Measurements from ENCODE around the gene RUNX3.

The RUNX3 gene

GRCh38 chr1:24871306-24871901 lies 58.7 kb downstream of the RUNX3 start:
- Histone ChIP-seq H3K9ac (ENCODE audit: low read length) (no peak overlapping the region), H3K4me1 (ENCODE audit: control insufficient read depth in 1 of 2, insufficient read depth in 2 of 2, low read length in 2 of 2) (no peaks in the 10 kb centered on the region), H3K36me3 (ENCODE audit: control insufficient read depth in 1 of 2, insufficient read depth in 2 of 2, low read length in 2 of 2) (no peaks in the 10 kb centered on the region), H3K79me2 (ENCODE audit: control insufficient read depth, insufficient read depth, low read length, poor library complexity) (no peaks in the 10 kb centered on the region), H3K9me3 (ENCODE audit: insufficient read depth, low read depth, low read length) (no peaks in the 10 kb centered on the region), H2BK120ac (ENCODE audit: insufficient read depth, low read length, poor library complexity) (no peak overlapping the region), H3K4me2 (ENCODE audit: low read length) (no peak overlapping the region), H3K79me1 (ENCODE audit: low read length) (no peaks in the 10 kb centered on the region), H4K8ac (ENCODE audit: low read depth, low read length) (no peak overlapping the region), H3K4ac (ENCODE audit: low read depth, low read length) (no peak overlapping the region), H2BK5ac (ENCODE audit: low read depth, low read length, poor library complexity) (no peak overlapping the region), H3K14ac (ENCODE audit: low read length) (no peak overlapping the region), H3K27ac (ENCODE audit: low read depth, low read length) (no peak overlapping the region), H3K27me3 (ENCODE audit: insufficient read depth, low read length) (no peaks in the 10 kb centered on the region), H2BK12ac (ENCODE audit: low read length) (no peak overlapping the region), H4K91ac (ENCODE audit: low read depth, low read length) (no peak overlapping the region), H3K23ac (ENCODE audit: low read length) (no peak overlapping the region), H3K4me3 (ENCODE audit: low read depth, low read length) (no peak overlapping the region), H2AK5ac (ENCODE audit: low read length) (no peak overlapping the region), H3K18ac (ENCODE audit: low read length) (no peak overlapping the region), H2AFZ (ENCODE audit: insufficient read depth, low read length, poor library complexity) (no peak overlapping the region), H4K12ac (ENCODE audit: low read depth, low read length) (no peak overlapping the region)
- WGBS (ENCODE audit: extremely low coverage, insufficient coverage, insufficient read length): no CpG with 5 or more reads among the region's 11 CpGs
- DNase-seq: no peak

DNA sequence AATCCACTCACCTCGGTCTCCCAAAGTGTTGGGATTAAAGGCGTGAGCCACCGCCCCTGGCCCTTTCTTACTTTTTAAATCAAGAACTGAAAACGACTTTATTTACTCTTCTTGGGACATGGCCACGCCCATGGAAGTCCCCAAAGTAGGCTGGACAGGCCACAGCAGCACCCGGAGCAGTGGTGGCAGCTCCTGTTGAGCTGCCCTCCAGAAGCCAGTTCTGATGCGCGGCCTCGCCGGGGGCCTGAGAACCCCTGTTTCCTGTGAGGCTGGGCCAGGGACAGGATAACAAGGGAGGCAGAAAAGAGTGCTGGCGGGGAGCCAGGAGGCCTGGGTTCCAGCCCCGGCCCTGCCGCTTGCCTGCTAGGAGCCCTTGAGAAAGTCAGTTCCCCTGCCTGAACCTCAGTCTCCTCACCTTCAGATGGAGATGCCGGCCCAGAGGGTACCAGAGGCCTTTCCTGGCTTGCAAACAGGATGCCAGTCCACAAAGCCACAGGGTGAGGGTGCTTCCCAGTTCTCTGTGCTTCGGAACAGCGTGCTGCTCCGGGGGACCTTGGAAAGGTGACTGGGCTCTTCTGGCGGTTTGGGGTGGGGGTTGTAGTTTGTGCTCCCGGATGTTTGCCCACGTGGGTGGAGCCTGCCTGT lies 59.4 kb downstream of the RUNX3 start:
- Histone ChIP-seq H2BK5ac (ENCODE audit: low read depth, low read length, poor library complexity) (no peak overlapping the region), H3K4me2 (ENCODE audit: low read length) (no peak overlapping the region), H3K4me1 (ENCODE audit: control insufficient read depth in 1 of 2, insufficient read depth in 2 of 2, low read length in 2 of 2) (no peaks in the 10 kb centered on the region)

DNA sequence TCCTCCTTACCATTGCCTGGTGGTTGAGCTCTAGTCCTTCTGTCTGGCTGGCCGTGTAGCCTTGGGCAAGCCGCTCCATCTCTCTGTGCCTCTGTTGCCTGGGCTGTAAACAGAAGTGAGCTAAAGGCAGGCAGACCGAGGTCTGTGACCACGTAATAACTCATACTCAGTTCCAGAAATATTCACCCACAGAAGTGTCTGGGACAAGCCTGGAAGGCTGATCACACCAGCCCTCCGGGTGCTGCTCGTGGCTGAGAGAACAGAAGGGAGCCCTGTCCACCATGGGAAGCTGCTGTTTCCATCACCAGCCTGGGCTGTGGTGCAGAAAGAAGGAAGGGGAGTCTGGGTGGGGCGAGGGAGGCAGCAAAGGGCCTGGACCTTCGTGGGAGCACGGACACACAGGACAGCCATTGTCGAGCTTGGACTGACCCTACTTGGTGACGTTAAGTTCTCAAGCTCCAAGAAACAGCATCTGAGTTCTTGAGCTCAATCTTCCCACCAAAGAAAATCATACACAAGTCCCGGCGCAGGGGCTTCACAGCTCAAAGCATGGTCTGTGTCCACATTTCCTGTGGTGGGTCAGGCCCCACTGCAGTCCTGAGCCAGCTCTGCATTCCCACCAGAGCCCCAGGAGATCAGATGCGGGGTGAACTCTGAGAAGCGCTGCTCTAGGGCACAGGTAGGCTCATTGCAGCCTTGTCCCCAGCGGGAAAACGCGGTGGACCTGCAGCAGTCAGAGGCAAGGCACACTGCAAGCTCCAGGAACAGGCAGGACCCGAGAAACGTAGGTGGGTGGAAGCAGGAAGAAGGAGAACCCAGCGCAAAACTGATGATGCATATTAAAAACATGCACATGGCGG lies 61.8 kb downstream of the RUNX3 start:
- no peak overlapping the region for H2BK12ac ChIP-seq (ENCODE audit: low read length)
- H3K79me2 ChIP-seq (ENCODE audit: control insufficient read depth, insufficient read depth, low read length, poor library complexity): no peaks in the 10 kb centered on the region
- H4K12ac ChIP-seq (ENCODE audit: low read depth, low read length): no peak overlapping the region
- H3K18ac ChIP-seq (ENCODE audit: low read length): no peak overlapping the region
- no peak overlapping the region for H3K4ac ChIP-seq (ENCODE audit: low read depth, low read length)
- no peaks in the 10 kb centered on the region for H3K9me3 ChIP-seq (ENCODE audit: insufficient read depth, low read depth, low read length)
- no peaks in the 10 kb centered on the region for H3K27me3 ChIP-seq (ENCODE audit: insufficient read depth, low read length)
- H3K79me1 ChIP-seq (ENCODE audit: low read length): no peaks in the 10 kb centered on the region
- no peak overlapping the region for H3K4me2 ChIP-seq (ENCODE audit: low read length)
- H3K27ac ChIP-seq (ENCODE audit: low read depth, low read length): no peak overlapping the region
- no peak for DNase-seq
- H2AK5ac ChIP-seq (ENCODE audit: low read length): no peak overlapping the region
- no peak overlapping the region for H3K9ac ChIP-seq (ENCODE audit: low read length)
- H3K4me1 ChIP-seq (ENCODE audit: control insufficient read depth in 1 of 2, insufficient read depth in 2 of 2, low read length in 2 of 2): peaks cover 0 to 3% of the 10 kb centered on the region in 2 experiments
- H3K23ac ChIP-seq (ENCODE audit: low read length): no peak overlapping the region
- H2AFZ ChIP-seq (ENCODE audit: insufficient read depth, low read length, poor library complexity): no peak overlapping the region
- no peak overlapping the region for H3K4me3 ChIP-seq (ENCODE audit: low read depth, low read length)
- no CpG with 5 or more reads among the region's 22 CpGs for WGBS (ENCODE audit: extremely low coverage, insufficient coverage, insufficient read length)
- H3K36me3 ChIP-seq (ENCODE audit: control insufficient read depth in 1 of 2, insufficient read depth in 2 of 2, low read length in 2 of 2): no peaks in the 10 kb centered on the region
- H2BK5ac ChIP-seq (ENCODE audit: low read depth, low read length, poor library complexity): no peak overlapping the region
- no peak overlapping the region for H4K8ac ChIP-seq (ENCODE audit: low read depth, low read length)
- H2BK120ac ChIP-seq (ENCODE audit: insufficient read depth, low read length, poor library complexity): no peak overlapping the region
- no peak overlapping the region for H4K91ac ChIP-seq (ENCODE audit: low read depth, low read length)
- no peak overlapping the region for H3K14ac ChIP-seq (ENCODE audit: low read length)

More for the DNA sequence above, 59.4 kb downstream of the RUNX3 start:
- no peak overlapping the region for H3K4ac ChIP-seq (ENCODE audit: low read depth, low read length)
- H3K9ac ChIP-seq (ENCODE audit: low read length): no peak overlapping the region
- H3K79me1 ChIP-seq (ENCODE audit: low read length): no peaks in the 10 kb centered on the region
- no peaks in the 10 kb centered on the region for H3K36me3 ChIP-seq (ENCODE audit: control insufficient read depth in 1 of 2, insufficient read depth in 2 of 2, low read length in 2 of 2)
- H3K9me3 ChIP-seq (ENCODE audit: insufficient read depth, low read depth, low read length): no peaks in the 10 kb centered on the region
- no peak overlapping the region for H4K12ac ChIP-seq (ENCODE audit: low read depth, low read length)
- no peaks in the 10 kb centered on the region for H3K27me3 ChIP-seq (ENCODE audit: insufficient read depth, low read length)
- no peaks in the 10 kb centered on the region for H3K79me2 ChIP-seq (ENCODE audit: control insufficient read depth, insufficient read depth, low read length, poor library complexity)
- H3K4me3 ChIP-seq (ENCODE audit: low read depth, low read length): no peak overlapping the region
- no peak overlapping the region for H3K18ac ChIP-seq (ENCODE audit: low read length)
- H2AK5ac ChIP-seq (ENCODE audit: low read length): no peak overlapping the region
- DNase-seq: no peak
- H3K27ac ChIP-seq (ENCODE audit: low read depth, low read length): no peak overlapping the region
- H3K23ac ChIP-seq (ENCODE audit: low read length): no peak overlapping the region
- no peak overlapping the region for H4K8ac ChIP-seq (ENCODE audit: low read depth, low read length)
- no peak overlapping the region for H2AFZ ChIP-seq (ENCODE audit: insufficient read depth, low read length, poor library complexity)
- H2BK12ac ChIP-seq (ENCODE audit: low read length): no peak overlapping the region
- no peak overlapping the region for H2BK120ac ChIP-seq (ENCODE audit: insufficient read depth, low read length, poor library complexity)
- WGBS (ENCODE audit: extremely low coverage, insufficient coverage, insufficient read length): no CpG with 5 or more reads among the region's 20 CpGs
- H4K91ac ChIP-seq (ENCODE audit: low read depth, low read length): no peak overlapping the region
- no peak overlapping the region for H3K14ac ChIP-seq (ENCODE audit: low read length)

GRCh38 chr1:24867084-24867870 lies 62.8 kb downstream of the RUNX3 start:
- Histone ChIP-seq H3K14ac (ENCODE audit: low read length) (no peak overlapping the region), H3K23ac (ENCODE audit: low read length) (no peak overlapping the region), H3K4me2 (ENCODE audit: low read length) (no peak overlapping the region), H3K36me3 (ENCODE audit: control insufficient read depth in 1 of 2, insufficient read depth in 2 of 2, low read length in 2 of 2) (no peaks in the 10 kb centered on the region), H2AFZ (ENCODE audit: insufficient read depth, low read length, poor library complexity) (no peak overlapping the region), H4K8ac (ENCODE audit: low read depth, low read length) (no peak overlapping the region), H4K12ac (ENCODE audit: low read depth, low read length) (no peak overlapping the region), H3K9me3 (ENCODE audit: insufficient read depth, low read depth, low read length) (no peaks in the 10 kb centered on the region), H3K4me3 (ENCODE audit: low read depth, low read length) (no peak overlapping the region), H3K79me1 (ENCODE audit: low read length) (no peaks in the 10 kb centered on the region), H2BK12ac (ENCODE audit: low read length) (no peak overlapping the region), H3K9ac (ENCODE audit: low read length) (no peak overlapping the region), H3K4me1 (ENCODE audit: control insufficient read depth in 1 of 2, insufficient read depth in 2 of 2, low read length in 2 of 2) (peaks cover 0 to 3% of the 10 kb centered on the region in 2 experiments), H2AK5ac (ENCODE audit: low read length) (no peak overlapping the region), H3K27me3 (ENCODE audit: insufficient read depth, low read length) (no peaks in the 10 kb centered on the region), H2BK5ac (ENCODE audit: low read depth, low read length, poor library complexity) (no peak overlapping the region), H3K27ac (ENCODE audit: low read depth, low read length) (no peak overlapping the region), H2BK120ac (ENCODE audit: insufficient read depth, low read length, poor library complexity) (no peak overlapping the region), H3K18ac (ENCODE audit: low read length) (no peak overlapping the region), H3K4ac (ENCODE audit: low read depth, low read length) (no peak overlapping the region), H3K79me2 (ENCODE audit: control insufficient read depth, insufficient read depth, low read length, poor library complexity) (no peaks in the 10 kb centered on the region), H4K91ac (ENCODE audit: low read depth, low read length) (no peak overlapping the region)
- no peak for DNase-seq
- no CpG with 5 or more reads among the region's 18 CpGs for WGBS (ENCODE audit: extremely low coverage, insufficient coverage, insufficient read length)

Data from trophoblast cell (in vitro differentiated cells and primary cell).